Thyroid gland (tissue), 4 donors: ENCODE measurements around the gene MROH7. TPM values are rescaled to one million over a fixed set of nuclear protein-coding genes. Genes with fewer than 3 reads are reported as not detected.

Experiments
- DNase-seq, 2 donors: peaks; one replicate each; pipeline ENCODE4 v3.0.0-alpha.2; 2019
- H3K27ac ChIP-seq, 3 donors: fragments of 200-600 bp; sonication (generic); 1 replicate in 2 of 3; 2 replicates in 1 of 3; pipeline ENCODE4 v1.5.1; 2016 to 2019; ENCODE audit warnings: mild to moderate bottlenecking in 1 of 3, moderate library complexity in 1 of 3
- H3K27me3 ChIP-seq: fragments of 200-600 bp; sonication (generic); one replicate; pipeline ENCODE4 v1.5.1; 2019
- H3K36me3 ChIP-seq, 2 donors: fragments of 200-600 bp; sonication (generic); one replicate each; pipeline ENCODE4 v1.5.1; 2016 to 2019
- H3K4me1 ChIP-seq, 2 donors: fragments of 200-600 bp; sonication (generic); one replicate each; pipeline ENCODE4 v1.5.1; 2017 to 2019
- H3K4me3 ChIP-seq, 3 donors: fragments of 200-600 bp; sonication (generic); replicated peaks in 1 of 3; 1 replicate in 2 of 3; 2 replicates in 1 of 3; pipeline ENCODE4 v1.5.1; 2016; ENCODE audit warnings: mild to moderate bottlenecking in 1 of 3
- H3K9me3 ChIP-seq: fragments of 200-600 bp; sonication (generic); one replicate; pipeline ENCODE4 v1.5.1; 2017
- CTCF ChIP-seq, 6 experiments: fragments of 200-600 bp in 3 of 6; fragments of 450-650 bp in 3 of 6; sonication (generic) in 3 of 6; IDR thresholded peaks; one replicate each; pipeline ENCODE4 v1.5.1; 2016 to 2019; ENCODE audit warnings: antibody characterized with exemption in 6 of 6, mild to moderate bottlenecking in 2 of 6, inconsistent platforms in 1 of 6, moderate library complexity in 1 of 6
- POLR2A ChIP-seq, 2 donors: fragments of 450-650 bp; IDR thresholded peaks; one replicate each; pipeline ENCODE4 v1.6.1; 2017; ENCODE audit warnings: antibody characterized with exemption in 2 of 2, mild to moderate bottlenecking in 2 of 2, moderate library complexity in 1 of 2
- WGBS, 2 donors: methylation state at CpG; one replicate each; pipeline ENCODE4 v1.1.5; 2017; 5-methylcytosine and 5-hydroxymethylcytosine counted together
- intact Hi-C: fragments of 100-400 bp; cut with DNase I; formaldehyde crosslinking; loops from one replicate; pipeline ENCODE4 v1.15.1; 2023
- total RNA-seq, 4 donors: library from RNA; depleted of rRNA; stranded (reverse); fragments of >200 nt; gene quantifications; one replicate each; pipeline ENCODE4 v1.2.3, GENCODE V29; 2016

MROH7 gene
- total RNA-seq, 4 donors from 2014 or later = 16.7 to 24.1 (median 20.8) TPM

GRCh38 chr1:54736685-54737084 lies 95.1 kb downstream of the MROH7 start:
- WGBS, 2 donors = 94 to 97% methylated on average over 5 of the region's 5 CpGs
- intact Hi-C loops = no loop called here
- peaks cover 37 to 67% of the 10 kb centered on the region in 2 donors for H3K36me3 ChIP-seq
- no peak overlapping the region for H3K27ac ChIP-seq
- H3K9me3 ChIP-seq = no peaks in the 10 kb centered on the region
- H3K27me3 ChIP-seq = no peaks in the 10 kb centered on the region
- H3K4me3 ChIP-seq = no peak overlapping the region
- no peak for TF ChIP-seq CTCF (IDR thresholded peaks at IDR 0.05)
- TF ChIP-seq POLR2A (IDR thresholded peaks at IDR 0.05) = no peak
- H3K4me1 ChIP-seq = no peaks in the 10 kb centered on the region
- no peak for DNase-seq

GRCh38 chr1:54738244-54738643 lies 96.7 kb downstream of the MROH7 start:
- intact Hi-C loops = no loop called here
- H3K36me3 ChIP-seq = peaks cover 39 to 63% of the 10 kb centered on the region in 2 donors
- 96 to 99% methylated on average over 3 to 6 of the region's 6 CpGs for WGBS, 2 donors

GRCh38 chr1:54741531-54741930 lies 99.9 kb downstream of the MROH7 start:
- DNase-seq = no peak
- WGBS, 2 donors = 93 to 94% methylated on average over 4 of the region's 4 CpGs
- no peak overlapping the region for H3K4me3 ChIP-seq
- no peak overlapping the region for H3K27ac ChIP-seq
- intact Hi-C loops = no loop called here
- H3K9me3 ChIP-seq = no peaks in the 10 kb centered on the region
- H3K4me1 ChIP-seq = no peaks in the 10 kb centered on the region
- H3K27me3 ChIP-seq = no peaks in the 10 kb centered on the region
- TF ChIP-seq POLR2A (IDR thresholded peaks at IDR 0.05) (no peak), CTCF (IDR thresholded peaks at IDR 0.05) (no peak)
- H3K36me3 ChIP-seq = peaks cover 39 to 54% of the 10 kb centered on the region in 2 donors

More at GRCh38 chr1:54738244-54738643, 96.7 kb downstream of the MROH7 start:
- TF ChIP-seq CTCF (IDR thresholded peaks at IDR 0.05) = no peak
- no peak for TF ChIP-seq POLR2A (IDR thresholded peaks at IDR 0.05)
- Histone ChIP-seq H3K9me3 (no peaks in the 10 kb centered on the region), H3K27ac (no peak overlapping the region), H3K4me3 (no peak overlapping the region), H3K27me3 (no peaks in the 10 kb centered on the region), H3K4me1 (no peaks in the 10 kb centered on the region)
- no peak for DNase-seq

- intact Hi-C loops = no loop called here
- H3K4me3 ChIP-seq = no peak overlapping the region
- no peaks in the 10 kb centered on the region for H3K4me1 ChIP-seq
- DNase-seq = no peak
- no peak overlapping the region for H3K27ac ChIP-seq
- TF ChIP-seq CTCF (IDR thresholded peaks at IDR 0.05) (no peak), POLR2A (IDR thresholded peaks at IDR 0.05) (no peak)
- H3K27me3 ChIP-seq = no peaks in the 10 kb centered on the region
- H3K9me3 ChIP-seq = no peaks in the 10 kb centered on the region
- peaks cover 32 to 51% of the 10 kb centered on the region in 2 donors for H3K36me3 ChIP-seq
- 73 to 77% methylated on average over 4 of the region's 4 CpGs for WGBS, 2 donors
These were observed 100.7 kb downstream of the MROH7 start for GRCh38 chr1:54742282-54742681.

DNA sequence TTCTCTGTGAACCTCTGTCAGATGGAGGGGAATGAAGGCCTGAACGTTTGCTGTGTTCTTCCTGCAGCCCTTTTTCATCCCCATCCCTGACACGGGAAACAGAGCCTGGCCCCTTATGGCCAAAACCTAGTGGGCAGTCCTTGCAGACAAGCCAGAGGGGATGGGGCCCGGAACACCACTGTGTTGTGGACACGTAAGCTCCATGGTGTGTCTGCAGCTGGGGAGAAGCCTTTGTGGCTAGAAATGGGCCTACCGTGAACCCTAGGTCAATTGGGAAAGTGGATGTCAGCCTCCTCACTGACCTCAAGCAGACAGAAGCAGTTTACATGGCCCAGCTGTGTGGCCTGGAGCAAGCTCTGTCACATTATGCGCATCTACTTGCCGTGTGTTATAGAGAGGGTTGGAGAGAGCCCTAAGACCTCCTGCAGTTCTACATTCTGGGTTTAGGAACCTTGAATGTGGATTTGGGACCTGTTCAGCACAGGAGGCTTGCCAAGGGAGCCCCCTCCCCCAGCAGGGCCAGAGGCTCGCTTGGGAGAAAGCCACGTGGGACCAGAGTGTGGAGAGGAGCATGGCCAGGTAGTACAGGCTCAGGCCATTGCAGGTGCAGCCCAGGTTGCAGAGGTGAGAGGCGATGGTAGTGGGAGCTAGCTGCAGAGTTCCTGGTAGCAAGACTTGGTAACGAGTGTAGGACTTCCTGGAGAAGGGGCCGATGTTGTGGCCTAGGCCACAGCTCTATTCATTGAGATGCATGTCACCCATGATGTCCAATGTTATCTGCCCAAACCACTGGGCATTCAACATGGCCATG lies 102.0 kb downstream of the MROH7 start:
- Histone ChIP-seq H3K27ac (no peak overlapping the region), H3K36me3 (peaks cover 22 to 38% of the 10 kb centered on the region in 2 donors), H3K4me1 (no peaks in the 10 kb centered on the region), H3K9me3 (no peaks in the 10 kb centered on the region), H3K27me3 (no peaks in the 10 kb centered on the region), H3K4me3 (no peak overlapping the region)
- DNase-seq = no peak
- TF ChIP-seq CTCF (IDR thresholded peaks at IDR 0.05) (no peak), POLR2A (IDR thresholded peaks at IDR 0.05) (no peak)
- 77 to 93% methylated on average over 10 of the region's 12 CpGs for WGBS, 2 donors
- intact Hi-C loops = no loop called here
